ENCODE results near the gene ROBO1. TPM values are rescaled to one million over a fixed set of nuclear protein-coding genes. Genes with fewer than 3 reads are reported as not detected.

The ROBO1 gene
- total RNA-seq, 1 donor from 2014 or later, result 3.1 TPM

- H3K27ac Mint-ChIP-seq, result no peak overlapping the region
- CTCF ChIA-PET, result no interaction called here
These were observed 1154.3 kb downstream of the ROBO1 start for GRCh38 chr3:78613421-78613879.

DNA sequence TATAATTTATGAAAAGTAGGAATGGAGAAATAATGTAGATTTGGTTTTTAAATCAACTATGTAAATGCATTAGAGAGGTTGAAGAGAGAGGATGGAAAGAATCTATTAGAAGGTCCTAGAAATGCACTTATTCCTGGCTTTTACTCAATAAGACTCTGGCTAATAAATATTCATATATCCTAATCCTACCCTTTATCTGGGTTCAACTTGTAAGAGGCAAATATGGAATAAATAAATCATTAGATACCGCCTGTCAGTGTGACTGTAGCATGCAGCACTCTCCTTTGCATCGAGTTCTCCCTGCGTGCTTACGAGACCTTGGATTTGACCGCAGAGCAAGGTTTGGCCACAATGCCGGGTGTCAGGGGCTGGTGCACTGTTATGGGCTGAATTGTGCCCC lies 1156.5 kb downstream of the ROBO1 start:
- Mint-ChIP-seq H3K4me3 (no peak overlapping the region), H3K27ac (no peak overlapping the region), H3K4me1 (no peaks in the 10 kb centered on the region), H3K36me3 (ENCODE audit: low read depth) (no peaks in the 10 kb centered on the region), H3K9me3 (no peaks in the 10 kb centered on the region), H3K27me3 (no peaks in the 10 kb centered on the region)
- CTCF ChIA-PET, result no interaction called here
- POLR2A ChIA-PET, result no interaction called here
- intact Hi-C loops (cut with micrococcal nuclease), result no loop called here
- no peak for DNase-seq
- TF ChIP-seq, protein P1, sequence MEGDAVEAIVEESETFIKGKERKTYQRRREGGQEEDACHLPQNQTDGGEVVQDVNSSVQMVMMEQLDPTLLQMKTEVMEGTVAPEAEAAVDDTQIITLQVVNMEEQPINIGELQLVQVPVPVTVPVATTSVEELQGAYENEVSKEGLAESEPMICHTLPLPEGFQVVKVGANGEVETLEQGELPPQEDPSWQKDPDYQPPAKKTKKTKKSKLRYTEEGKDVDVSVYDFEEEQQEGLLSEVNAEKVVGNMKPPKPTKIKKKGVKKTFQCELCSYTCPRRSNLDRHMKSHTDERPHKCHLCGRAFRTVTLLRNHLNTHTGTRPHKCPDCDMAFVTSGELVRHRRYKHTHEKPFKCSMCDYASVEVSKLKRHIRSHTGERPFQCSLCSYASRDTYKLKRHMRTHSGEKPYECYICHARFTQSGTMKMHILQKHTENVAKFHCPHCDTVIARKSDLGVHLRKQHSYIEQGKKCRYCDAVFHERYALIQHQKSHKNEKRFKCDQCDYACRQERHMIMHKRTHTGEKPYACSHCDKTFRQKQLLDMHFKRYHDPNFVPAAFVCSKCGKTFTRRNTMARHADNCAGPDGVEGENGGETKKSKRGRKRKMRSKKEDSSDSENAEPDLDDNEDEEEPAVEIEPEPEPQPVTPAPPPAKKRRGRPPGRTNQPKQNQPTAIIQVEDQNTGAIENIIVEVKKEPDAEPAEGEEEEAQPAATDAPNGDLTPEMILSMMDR (IDR thresholded peaks at IDR 0.05), result no peak
- no peak for ATAC-seq (ENCODE audit: low read depth)

More at GRCh38 chr3:78613421-78613879, 1154.3 kb downstream of the ROBO1 start:
- intact Hi-C loops (cut with micrococcal nuclease), result no loop called here
- ATAC-seq (ENCODE audit: low read depth) (no peak), DNase-seq (no peak)
- no peaks in the 10 kb centered on the region for H3K36me3 Mint-ChIP-seq (ENCODE audit: low read depth)
- H3K4me1 Mint-ChIP-seq, result no peaks in the 10 kb centered on the region
- no peaks in the 10 kb centered on the region for H3K9me3 Mint-ChIP-seq
- no peak overlapping the region for H3K4me3 Mint-ChIP-seq
- TF ChIP-seq, protein P1 (IDR thresholded peaks at IDR 0.05), result no peak
- POLR2A ChIA-PET, result no interaction called here
- H3K27me3 Mint-ChIP-seq, result no peaks in the 10 kb centered on the region

DNA sequence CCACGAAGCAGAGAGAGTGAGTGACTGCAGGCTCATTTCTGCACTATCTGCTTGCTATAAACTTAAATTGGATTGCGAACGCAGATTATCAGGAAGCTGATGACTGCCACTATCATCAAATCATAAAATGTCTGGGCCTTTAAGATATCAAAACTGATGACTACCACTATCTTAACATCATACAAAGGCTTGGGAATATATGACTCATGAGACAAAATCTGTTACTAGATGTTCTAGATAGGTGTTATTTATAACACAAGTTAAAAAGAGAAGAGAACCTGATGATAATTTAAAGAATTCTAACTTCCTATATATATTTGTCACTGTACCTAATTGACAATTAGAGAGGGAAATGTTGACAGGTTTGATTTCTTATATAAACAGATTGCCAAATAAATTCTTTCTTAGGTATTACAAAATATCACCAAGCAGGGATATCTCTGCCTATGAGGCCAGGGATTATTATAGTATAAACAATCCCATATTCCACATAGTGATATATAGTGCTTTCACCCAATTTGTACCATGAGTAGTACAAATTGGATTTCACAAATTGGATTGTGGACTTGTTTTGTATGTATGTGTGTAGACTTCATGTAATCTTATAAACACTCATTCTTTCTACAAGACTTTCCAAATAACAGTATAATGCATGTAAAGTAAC lies 1157.2 kb downstream of the ROBO1 start:
- ChIA-PET CTCF (no interaction called here), POLR2A (no interaction called here)
- H3K27ac Mint-ChIP-seq, result no peak overlapping the region
- H3K4me1 Mint-ChIP-seq, result no peaks in the 10 kb centered on the region
- TF ChIP-seq, protein P1 (IDR thresholded peaks at IDR 0.05), result no peak
- no peaks in the 10 kb centered on the region for H3K36me3 Mint-ChIP-seq (ENCODE audit: low read depth)
- no peak for ATAC-seq (ENCODE audit: low read depth)
- intact Hi-C loops (cut with micrococcal nuclease), result no loop called here
- DNase-seq, result no peak
- no peaks in the 10 kb centered on the region for H3K9me3 Mint-ChIP-seq
- no peaks in the 10 kb centered on the region for H3K27me3 Mint-ChIP-seq
- no peak overlapping the region for H3K4me3 Mint-ChIP-seq

DNA sequence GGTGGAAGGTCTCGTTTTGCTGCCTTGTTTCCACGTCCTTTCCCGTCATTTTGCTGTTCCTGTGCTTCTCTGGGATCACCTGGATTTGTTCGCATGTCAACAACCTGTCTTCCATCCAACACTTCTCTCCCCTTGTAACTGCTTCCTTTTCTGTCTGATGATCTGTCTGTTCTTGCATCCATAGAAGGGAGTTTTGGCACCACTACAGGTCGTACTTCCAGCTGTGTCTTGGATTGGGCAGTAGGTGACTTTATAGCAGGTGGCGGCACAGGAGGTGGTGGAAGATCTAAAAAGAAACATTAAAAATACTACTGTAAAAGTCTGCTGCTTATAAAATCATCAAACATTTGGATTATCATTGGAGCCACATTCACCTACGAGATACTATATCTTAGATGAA lies 1161.0 kb downstream of the ROBO1 start:
- peaks cover 3% of the 10 kb centered on the region for H3K9me3 Mint-ChIP-seq
- DNase-seq (no peak), ATAC-seq (ENCODE audit: low read depth) (no peak)
- no peak overlapping the region for H3K4me3 Mint-ChIP-seq
- H3K36me3 Mint-ChIP-seq (ENCODE audit: low read depth), result no peaks in the 10 kb centered on the region
- POLR2A ChIA-PET, result no interaction called here
- intact Hi-C loops (cut with micrococcal nuclease), result no loop called here
- TF ChIP-seq, protein P1 (IDR thresholded peaks at IDR 0.05), result no peak
- H3K27me3 Mint-ChIP-seq, result no peaks in the 10 kb centered on the region
- no peak overlapping the region for H3K27ac Mint-ChIP-seq
- no peaks in the 10 kb centered on the region for H3K4me1 Mint-ChIP-seq
- CTCF ChIA-PET, result no interaction called here

- DNase-seq, result no peak
- POLR2A ChIA-PET, result no interaction called here
- Mint-ChIP-seq H3K27me3 (no peaks in the 10 kb centered on the region), H3K36me3 (ENCODE audit: low read depth) (no peaks in the 10 kb centered on the region), H3K4me1 (no peaks in the 10 kb centered on the region), H3K27ac (no peak overlapping the region), H3K4me3 (no peak overlapping the region), H3K9me3 (peaks cover 3% of the 10 kb centered on the region)
- TF ChIP-seq, protein P1 (IDR thresholded peaks at IDR 0.05), result no peak
- intact Hi-C loops (cut with micrococcal nuclease), result no loop called here
- CTCF ChIA-PET, result no interaction called here
- ATAC-seq (ENCODE audit: low read depth), result no peak
These were observed 1162.6 kb downstream of the ROBO1 start for GRCh38 chr3:78605178-78605577.

Measured in activated B cell treated with CpG ODN at 0.5 μM for 24 hours (primary cell).